Cortex of kidney (tissue), 1 donor: ENCODE results near the gene DGKI.

Experiments
- DNase-seq: peaks from one replicate; lab custom pipeline; 2025; lab: John Stamatoyannopoulos, UW

The DGKI gene

DNA sequence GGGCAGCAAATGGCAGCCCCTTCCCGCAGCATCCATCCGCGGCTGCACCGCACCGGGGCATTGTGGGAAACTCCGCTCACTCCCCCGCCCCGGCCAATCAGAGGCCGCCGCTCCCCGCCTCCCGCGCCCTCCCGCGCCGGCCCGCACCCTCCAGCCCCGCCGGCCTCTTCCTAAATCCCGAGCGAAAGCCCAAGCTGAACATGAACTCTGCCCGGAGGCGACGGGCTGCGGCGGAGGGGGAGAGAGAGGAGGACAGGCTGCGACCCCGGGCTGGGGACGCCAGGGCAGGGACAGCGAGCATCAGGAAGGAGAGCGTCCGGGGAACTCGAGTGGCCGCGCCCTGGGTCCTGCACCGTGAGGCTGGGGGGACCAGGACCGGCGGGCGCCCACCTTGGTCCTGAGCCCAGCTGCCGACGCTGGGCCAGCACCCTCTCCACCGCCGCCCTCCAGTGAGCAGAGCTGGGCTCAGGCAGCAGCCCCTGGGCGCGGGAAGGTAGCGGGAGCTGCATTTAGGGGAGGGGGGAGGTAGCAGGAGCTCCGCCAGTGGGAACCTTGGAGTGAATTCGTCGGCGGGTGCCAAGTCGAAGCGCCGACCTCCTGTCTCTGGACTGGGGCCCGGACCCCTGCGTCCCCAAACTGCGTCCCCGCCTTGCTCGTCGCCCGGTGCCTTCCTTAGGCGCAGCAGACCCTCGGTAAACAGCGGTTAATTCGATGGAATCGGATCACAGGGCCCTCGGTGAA, at the start of gene DGKI:
TSS of gene DGKI (minus strand) at position 148 of the 741 bp plus-strand sequence.
- DNase-seq = no peak

DNA sequence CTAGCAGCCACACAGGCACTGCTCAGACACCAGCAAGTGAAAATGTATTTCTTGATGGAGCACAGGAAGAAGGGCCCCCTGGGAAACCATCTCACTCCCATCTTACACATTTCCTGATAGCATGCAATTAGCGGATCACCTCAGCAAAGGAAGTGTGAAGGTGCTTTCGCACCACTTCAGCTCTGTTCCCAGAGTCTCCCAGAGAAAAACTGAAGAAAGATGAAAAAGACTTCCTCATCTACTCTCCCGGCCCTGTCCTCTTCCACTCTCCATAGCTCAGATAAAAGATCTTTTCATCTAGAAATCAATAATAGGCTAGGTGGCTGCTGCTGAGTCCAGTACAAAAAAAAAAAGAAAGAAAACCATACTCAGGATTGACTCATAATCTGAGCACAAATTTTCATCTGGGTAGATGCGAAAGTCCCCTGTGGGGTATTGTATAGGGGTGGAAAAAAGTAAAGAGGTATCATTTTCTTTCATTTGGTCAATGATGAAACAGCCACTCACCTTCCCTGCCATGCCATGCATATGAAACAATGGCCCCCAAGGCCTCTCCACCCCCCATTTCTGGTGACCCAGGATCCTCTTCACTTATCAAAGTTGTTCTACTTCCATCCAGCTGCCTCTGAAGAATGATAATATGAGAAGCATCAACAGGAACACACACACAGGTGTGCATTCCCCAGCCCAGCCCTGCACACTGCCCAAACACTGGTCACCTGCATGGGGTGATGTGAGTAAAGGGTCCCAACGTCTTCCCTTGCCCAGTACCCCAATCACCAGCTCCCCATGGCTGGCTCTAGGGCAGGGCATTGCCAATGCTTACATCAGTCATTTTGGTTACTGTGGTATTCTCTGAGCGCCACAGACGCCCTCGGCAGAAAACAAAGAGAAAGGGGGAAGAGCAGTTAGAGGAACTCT, 48.8 kb upstream of the DGKI start:
- DNase-seq = no peak

DNA sequence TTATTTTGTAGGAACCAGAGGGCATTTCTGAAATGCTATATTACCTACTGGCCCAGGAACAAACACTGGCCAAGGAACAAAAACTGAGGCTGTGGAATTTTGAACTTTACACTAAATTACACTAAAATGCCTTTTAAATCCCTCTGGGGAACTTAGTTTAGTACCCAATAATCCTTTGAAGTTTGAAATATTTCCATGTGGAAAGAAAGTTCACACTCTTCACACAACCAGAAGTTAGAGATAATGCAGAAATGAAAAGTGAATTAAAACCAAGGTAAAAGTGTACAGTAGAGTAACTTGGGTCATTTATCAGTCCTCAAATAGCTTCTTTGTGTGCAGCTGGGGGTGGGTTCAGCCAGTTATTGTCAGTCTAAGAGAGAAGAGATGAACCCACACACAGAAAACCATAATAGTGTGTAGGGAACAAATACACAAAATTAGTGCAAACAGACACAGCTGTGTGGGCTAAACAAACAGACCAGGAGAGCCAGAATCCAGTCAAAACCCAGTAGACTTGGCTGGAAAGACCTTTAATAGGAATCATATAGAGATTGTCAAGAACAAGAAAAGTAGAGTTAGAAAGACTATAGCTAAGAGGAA, 46.5 kb upstream of the DGKI start:
- no peak for DNase-seq

DNA sequence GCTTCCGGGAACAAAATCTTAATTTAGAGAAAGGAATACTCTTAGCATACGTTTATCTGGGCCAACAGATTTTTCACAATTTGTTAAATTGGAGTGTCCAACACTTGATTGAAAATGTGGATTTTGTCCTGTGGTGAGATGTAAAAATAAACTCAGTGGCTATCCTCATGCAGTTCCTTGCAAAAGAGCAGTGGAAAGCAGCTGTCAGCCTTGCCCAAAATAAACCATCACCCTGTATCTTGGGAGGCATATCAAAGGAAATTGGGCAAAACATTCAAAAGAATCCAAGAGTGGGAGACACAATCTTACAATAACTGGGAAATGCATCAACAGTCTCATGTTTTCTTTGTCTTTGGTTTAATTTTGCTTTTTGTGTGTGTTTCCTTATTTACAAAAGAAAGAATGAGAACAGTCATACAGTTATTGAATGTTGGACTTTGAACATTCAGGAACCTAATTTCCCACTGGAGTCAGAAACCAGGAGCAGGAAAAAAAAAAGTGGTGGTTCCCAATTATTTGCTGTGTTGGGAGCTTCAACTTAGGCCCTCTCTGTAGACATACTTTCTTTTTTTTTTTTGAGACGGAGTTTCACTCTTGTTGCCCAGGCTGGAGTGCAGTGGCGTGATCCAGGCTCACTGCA, 44.4 kb upstream of the DGKI start:
- DNase-seq = no peak

DNA sequence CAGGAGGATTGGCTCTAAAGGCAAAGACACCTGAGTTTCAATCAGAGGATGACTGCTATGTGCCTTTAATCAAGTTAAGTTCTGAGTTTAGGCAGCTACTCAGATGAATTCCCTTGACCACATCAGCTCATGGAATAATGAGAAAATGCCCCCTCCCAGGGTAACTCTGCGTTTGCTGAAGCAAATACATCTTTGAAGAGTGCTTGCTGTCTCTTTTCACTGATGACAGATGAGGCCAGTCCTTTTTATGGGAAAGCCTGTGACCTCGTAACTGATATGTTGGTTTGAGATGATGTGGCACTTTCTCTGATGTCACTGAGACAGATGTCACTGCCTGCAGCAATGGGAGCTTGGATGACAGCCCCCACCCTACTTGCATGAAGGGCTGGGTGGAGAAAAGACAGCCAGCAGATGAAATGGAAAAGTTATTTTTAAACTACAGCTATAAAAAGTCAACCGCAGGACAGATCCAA, 43.7 kb upstream of the DGKI start:
- no peak for DNase-seq

DNA sequence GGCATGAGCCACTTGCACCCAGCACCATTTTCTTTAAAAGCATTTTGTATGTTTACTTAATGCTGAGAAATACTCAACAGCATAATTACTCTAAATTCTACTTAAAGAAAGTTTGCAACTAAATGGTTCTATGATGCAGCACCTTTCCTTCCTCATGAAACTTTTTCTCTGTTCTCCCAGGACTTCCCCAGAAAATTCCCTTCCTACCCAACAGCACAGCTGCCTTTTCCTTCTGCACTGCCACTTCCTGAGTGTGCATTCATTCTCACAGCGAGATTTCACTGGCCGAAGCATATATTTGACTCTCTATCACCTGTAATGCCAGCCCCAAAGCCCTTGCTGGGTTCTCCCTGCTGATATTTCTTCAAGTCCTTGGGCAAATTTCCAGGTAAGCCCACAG, 41.5 kb upstream of the DGKI start:
- no peak for DNase-seq

DNA sequence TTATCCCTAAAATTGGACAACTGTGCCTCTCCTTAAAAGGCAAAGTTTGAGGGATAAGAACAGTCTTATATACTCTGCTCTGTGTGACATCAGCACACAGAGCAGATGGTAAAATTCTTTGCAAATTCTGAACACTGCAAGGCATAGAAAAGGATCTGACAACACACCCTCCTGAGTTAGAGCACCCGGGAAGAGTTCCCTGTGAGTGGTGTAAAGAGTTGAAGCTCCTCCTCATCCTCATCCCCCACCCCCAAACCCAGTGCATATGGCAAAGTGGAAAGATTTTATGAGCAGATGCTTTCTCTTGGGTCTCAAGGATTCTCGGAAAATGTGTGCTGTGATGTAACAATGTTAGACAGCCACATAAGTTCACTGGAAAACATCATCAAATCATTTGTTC, 40.0 kb upstream of the DGKI start:
- no peak for DNase-seq

DNA sequence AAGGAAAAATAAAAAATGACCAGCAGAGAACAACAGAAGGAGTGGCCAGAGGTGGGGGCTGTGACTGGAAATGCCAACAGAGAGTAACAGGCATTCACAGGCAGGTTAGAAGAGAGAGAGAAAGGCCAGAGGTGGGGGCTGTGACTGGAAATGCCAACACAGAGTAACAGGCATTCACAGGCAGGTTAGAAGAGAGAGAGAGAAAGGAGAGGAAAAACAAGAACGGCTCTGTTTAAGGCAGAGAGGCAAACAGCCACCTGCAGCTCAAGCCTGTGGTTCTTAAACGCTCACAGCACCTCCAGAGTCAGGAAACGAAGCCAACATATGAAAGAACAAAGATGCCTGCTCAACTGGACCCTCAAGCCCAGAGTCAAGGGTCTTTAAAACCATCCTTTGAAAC, 39.5 kb upstream of the DGKI start:
- no peak for DNase-seq

DNA sequence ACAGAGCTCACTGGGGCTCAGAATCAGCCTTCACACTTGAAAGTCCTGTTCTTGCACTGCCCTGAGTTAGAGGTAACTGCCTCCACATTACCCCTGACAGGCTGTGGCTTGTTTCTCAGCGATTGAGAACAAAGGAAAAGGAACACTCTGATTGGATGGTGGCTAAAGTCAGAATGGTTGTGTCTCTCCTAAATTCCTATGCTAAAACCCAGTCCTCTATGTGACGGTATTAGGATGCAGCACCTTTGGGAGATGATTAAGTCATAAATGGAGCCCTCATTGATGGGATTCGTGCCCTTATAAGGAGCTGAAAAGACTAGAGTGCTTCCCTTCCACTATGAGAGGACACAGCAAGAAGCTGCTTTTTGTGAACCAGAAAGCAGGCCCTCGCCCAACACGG, 38.9 kb upstream of the DGKI start:
- no peak for DNase-seq

DNA sequence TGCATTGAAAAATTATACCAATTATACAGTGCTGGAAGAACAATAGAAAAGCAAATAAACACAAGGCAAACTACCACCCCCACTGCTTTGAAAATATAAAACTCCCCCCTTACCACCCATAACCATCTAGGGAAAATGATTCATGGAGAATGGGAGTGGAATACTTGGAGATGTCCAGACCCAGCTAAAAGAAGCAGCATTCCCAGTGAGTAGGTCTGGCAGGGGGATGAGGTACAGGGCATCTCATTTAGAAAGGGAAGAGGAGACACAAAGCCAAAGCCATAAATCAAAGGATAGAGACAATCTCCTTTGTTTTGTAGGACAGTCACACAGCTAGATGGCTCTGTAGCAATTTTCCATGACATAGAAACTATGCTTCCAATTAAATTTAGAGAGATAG, 36.0 kb upstream of the DGKI start:
- no peak for DNase-seq

DNA sequence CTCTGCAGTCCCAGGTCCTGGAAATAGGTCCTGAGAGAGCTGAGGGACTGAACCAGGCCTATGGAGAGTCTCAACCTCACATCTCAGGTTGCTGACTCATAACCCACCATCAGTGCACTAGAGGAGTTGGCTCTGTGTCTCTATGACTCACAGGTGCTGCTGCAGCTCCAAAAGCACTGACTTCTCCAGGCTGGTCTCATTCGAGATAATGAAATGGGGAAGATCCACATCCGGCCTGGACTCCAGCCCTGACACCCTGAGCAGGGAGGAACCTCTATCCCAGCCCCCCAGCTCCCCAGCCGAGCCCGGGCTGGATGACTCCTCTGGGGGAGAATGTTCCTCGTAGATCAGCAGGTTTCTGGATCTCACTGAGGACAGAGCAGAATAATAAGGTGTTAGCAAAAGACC, 35.5 kb upstream of the DGKI start:
- DNase-seq = no peak

DNA sequence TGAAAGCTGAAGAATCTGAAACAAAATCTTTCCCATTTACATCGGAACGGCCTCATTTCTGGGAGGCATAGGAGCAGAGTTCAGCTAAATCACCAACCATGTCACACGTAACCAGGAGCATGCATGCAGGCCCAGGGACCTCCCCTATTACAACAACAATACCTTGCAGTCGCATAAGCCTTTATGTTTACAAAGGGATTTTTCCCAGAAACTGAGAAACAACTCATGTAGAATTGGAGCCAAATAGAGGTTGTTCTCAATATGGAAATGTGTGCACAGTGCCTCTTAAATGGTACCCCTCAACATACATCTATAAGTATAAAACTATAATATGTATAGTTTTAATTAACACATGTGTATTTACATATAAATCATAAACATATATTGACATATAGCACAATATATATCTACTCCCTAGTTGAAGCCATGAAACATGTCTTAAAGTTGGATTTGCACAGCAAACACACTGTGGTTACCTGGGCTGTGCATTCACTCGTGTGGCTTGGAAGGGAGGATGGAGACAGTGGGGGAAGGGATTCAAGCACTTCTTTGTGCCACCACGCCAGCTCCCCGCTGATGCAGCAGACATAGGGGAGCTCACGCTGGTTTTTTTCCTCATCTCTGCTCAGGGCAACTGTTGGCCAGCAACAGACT, 35.0 kb upstream of the DGKI start:
- DNase-seq = no peak

DNA sequence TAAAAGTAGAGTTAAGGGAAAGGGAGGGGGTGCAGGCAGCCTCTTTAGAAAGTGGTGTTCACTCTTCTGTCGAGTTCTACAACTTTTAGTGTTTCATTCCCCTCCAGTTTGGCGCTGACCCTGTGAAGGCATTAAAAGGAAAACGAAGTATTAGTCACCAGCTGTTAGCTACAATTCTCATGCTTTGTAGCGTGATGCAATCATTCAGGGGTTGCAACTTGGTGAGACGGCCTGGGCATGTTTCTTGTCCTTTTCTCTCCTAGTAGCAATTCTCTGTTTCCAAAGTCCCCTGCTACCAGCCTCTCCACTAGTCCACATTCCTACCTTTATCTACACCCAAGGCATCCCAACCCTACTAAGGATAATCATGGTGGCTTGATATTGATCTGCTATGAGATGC, 33.7 kb upstream of the DGKI start:
- no peak for DNase-seq

DNA sequence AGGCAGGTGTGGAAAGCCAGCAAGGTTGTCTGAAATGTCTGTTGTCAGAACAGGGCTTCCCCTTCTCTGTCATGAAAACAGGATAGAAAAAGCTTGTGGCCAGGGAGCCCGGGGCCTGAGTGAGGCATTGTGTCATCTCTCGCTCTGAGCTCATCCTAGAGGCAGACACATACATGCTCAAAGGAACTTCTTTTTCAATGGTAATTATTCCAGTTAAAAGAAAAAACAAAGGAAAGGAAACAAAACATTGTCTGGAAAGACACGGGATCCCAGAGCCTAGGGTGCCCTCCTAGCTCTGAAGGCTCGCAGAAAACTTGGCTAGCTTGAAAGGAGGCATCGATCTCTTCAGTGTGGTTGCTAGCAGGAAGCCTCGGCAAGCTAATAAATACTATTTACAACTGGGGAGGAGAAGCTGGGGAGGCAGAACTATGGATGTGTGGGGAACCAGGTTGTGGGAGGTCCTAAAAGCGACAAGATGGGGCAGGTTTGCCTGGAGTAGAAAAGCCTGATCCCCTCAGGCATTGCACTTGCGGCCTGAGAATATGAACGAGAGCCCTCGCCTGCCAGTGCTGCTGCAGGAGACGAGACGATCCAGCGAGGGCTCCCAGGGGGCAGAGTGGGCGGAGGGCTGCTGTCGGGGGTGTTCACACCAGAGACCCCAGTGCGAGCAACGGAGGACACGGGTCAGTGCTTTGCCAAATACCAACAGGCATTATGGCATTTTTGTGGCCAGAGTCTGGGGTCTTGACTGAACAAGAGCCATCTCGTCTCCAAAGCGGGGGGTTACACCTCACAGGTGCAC, 32.8 kb upstream of the DGKI start:
- no peak for DNase-seq

DNA sequence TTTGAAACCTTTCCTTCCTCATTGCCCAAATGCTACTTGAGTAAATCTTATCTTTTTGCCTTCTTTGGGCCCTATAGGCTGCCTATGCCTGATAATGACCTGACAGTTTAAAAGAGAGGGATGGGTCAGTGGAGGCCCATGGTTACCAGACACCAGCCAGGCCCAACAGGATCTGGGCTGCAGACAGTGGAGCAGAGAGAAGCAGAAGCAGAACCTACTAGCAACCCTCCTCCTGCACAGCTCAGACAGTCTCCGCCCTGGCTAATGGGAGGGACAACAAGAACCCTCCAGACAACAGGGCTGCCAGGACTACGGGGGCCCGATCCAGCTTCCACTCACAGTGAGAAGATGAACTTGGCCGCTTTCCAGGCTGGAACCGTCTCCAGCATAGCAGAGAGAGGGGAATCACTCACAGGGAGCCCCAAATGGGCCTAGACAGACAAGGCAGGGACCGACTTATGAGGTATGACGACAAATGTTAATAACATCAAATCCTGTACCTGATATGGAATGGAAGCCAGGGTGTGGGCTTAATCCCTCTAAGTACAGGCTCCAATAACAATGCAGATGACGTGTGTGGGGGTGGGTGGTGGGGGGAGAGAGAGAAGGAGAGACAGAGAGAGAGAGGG, 31.7 kb upstream of the DGKI start:
- DNase-seq = no peak

DNA sequence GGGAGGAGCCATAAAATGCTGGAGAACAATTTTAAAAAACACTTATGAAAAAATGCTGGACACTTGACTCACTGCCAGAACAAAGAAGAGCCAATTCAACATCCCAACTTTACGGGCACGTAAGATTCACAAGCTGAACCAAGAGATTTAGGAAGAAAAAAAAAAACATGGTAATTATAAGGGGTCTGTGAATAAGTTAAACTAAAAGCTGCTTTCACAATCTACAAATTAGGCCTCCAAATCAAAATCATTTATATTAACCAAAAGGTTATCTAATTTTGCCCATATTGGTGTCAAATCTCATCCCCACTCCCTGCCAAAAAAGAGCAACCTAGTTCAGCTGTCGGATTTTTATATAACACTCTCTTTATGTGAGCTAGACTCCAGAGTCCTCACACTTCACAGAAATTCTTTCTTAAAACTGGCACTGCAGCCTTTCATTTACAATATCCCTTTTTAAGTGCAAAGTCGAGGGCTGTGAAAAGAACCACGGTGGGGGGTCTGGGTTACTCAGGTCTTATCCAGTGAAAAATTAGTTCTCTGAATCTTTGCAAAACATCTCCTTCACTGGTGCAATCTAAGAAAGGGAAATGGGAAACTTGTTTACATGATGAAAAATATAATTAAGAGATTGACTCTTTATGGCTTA, 30.4 kb upstream of the DGKI start:
- no peak for DNase-seq

DNA sequence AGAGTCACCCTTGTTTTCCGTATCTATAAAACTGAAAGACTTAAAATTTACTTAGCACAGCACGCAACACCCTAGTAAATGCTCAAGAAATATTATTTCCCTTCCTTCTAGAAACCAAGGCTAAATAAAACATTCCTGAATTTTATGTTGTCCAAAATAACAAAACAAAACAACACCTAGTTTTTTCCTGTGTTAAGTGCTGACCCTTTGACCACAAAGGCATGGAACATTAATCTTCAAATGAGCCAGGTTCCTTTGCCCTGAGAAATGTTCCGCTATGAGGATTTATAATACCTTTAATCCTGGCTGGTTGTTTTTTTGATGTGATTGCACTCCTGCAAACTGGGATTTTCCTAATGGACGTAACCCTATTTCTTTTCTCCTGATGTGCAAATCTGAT, 29.0 kb upstream of the DGKI start:
- no peak for DNase-seq

DNA sequence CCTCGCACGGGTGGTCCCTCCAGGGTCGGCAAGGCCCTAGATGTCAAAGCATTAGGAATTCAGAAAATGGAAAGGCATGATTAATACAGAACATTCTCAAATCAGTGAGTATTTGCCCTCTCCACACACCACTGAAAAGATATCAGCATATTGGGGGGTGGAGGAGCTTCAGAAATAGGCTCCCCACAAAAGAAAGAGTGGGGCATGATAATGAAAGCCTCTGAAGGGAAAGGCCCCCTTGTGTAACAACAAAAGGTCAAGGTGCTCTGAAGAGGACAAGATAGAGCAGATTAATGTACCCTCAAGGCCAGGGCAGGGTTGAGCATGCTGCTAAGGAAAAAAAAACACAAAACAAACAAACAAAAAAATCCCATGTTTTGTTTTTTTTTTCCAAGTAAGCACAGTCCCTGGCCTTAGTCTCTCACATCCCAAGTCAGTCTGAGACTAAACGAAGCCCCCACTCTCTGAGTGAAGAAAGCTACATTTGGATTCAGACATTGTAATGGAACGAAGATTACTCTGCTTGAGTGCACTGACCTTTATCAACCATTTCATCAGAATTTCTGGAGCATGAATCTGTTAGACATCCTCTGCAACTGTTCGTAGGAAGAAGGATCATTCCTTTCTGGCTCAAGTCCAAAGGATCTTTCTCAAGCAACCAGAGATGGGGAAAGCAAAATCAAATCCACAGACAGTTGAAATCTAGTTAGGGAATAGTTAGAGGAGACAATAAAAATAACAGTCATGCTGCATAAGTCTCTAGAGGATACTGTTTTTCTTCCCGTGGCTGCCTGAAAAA, 27.4 kb upstream of the DGKI start:
- no peak for DNase-seq

DNA sequence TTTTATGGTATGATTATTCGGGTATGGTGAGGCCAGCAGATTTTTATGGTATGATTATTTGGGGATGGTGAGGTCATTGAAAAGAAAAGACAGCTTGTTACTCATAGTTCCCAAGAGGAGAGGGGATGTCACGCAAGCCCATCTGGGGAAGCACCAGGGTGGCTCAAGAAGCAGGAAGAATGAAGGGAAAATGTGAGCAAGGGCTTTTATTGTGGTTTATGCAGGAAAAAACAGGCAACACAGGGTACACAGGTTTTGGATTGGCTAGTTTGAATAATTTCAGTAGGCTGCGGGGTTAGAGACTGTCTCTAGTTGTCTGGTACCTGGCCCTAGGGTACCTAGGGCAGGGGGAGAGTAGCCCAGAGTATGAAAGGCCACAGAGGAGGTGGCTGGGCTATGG, 26.8 kb upstream of the DGKI start:
- no peak for DNase-seq
